Mesendoderm (in vitro differentiated cells): ENCODE results near the gene VENTX.

Experiments
- DNase-seq: peaks from one replicate; pipeline ENCODE4 v3.0.0; 2013
- H2AK5ac ChIP-seq: 2 replicates; pipeline ENCODE4 v1.6.1; 2013; ENCODE audit warnings: low read length, inconsistent platforms
- H2BK120ac ChIP-seq: 2 replicates; pipeline ENCODE4 v1.6.1; 2013; ENCODE audit warnings: low read depth, mild to moderate bottlenecking, low read length, moderate library complexity, mixed read lengths
- H2BK15ac ChIP-seq: replicated peaks from 2 replicates; pipeline ENCODE4 v1.6.1; 2013; ENCODE audit warnings: low read depth, mild to moderate bottlenecking, moderate library complexity
- H2BK5ac ChIP-seq: 2 replicates; pipeline ENCODE4 v1.6.1; 2013; ENCODE audit warnings: low read length, inconsistent platforms
- H3K18ac ChIP-seq: 2 replicates; pipeline ENCODE4 v1.6.1; 2013; ENCODE audit warnings: mild to moderate bottlenecking, low read length, mixed read lengths
- H3K23ac ChIP-seq: one replicate; pipeline ENCODE4 v1.6.1; 2013; ENCODE audit warnings: low read length
- H3K27ac ChIP-seq: 2 replicates; pipeline ENCODE4 v1.5.1; 2013; ENCODE audit warnings: low read depth, mild to moderate bottlenecking, inconsistent platforms, low read length, moderate library complexity
- H3K27me3 ChIP-seq: 2 replicates; pipeline ENCODE4 v1.6.1; 2013; ENCODE audit warnings: low read length, control low read depth, mild to moderate bottlenecking, inconsistent platforms; ENCODE audit not compliant: insufficient read depth, poor library complexity
- H3K36me3 ChIP-seq: 2 replicates; pipeline ENCODE4 v1.6.1; 2013; ENCODE audit warnings: low read length, inconsistent platforms; ENCODE audit not compliant: control insufficient read depth, insufficient read depth
- H3K4ac ChIP-seq: one replicate; pipeline ENCODE4 v1.6.1; 2013; ENCODE audit warnings: low read depth, mild to moderate bottlenecking, low read length, moderate library complexity
- H3K4me1 ChIP-seq: 2 replicates; pipeline ENCODE4 v1.6.1; 2013; ENCODE audit warnings: low read depth, low read length, inconsistent platforms; ENCODE audit not compliant: control insufficient read depth
- H3K4me2 ChIP-seq: 2 replicates; pipeline ENCODE4 v1.6.1; 2013; ENCODE audit warnings: low read length
- H3K4me3 ChIP-seq: 2 replicates; pipeline ENCODE4 v1.5.1; 2013; ENCODE audit warnings: mild to moderate bottlenecking, low read length
- H3K56ac ChIP-seq: one replicate; pipeline ENCODE4 v1.6.1; 2013; ENCODE audit warnings: low read length
- H3K79me1 ChIP-seq: 2 replicates; pipeline ENCODE4 v1.6.1; 2013; ENCODE audit warnings: low read length, inconsistent platforms
- H3K79me2 ChIP-seq: 2 replicates; pipeline ENCODE4 v1.6.1; 2013; ENCODE audit warnings: mild to moderate bottlenecking, low read length; ENCODE audit not compliant: control insufficient read depth, insufficient read depth
- H3K9ac ChIP-seq: 2 replicates; pipeline ENCODE4 v1.6.1; 2013; ENCODE audit warnings: low read length, inconsistent platforms
- H4K5ac ChIP-seq: one replicate; pipeline ENCODE4 v1.6.1; 2013; ENCODE audit warnings: low read length
- H4K8ac ChIP-seq: one replicate; pipeline ENCODE4 v1.6.1; 2013; ENCODE audit warnings: low read depth, mild to moderate bottlenecking, control low read depth, low read length, moderate library complexity
- WGBS: extraction: QIAGEN DNeasy Blood & Tissue Kit; methylation state at CpG from one replicate; pipeline ENCODE4 v1.1.7; 2013; ENCODE audit warnings: low lambda C conversion rate, missing lambda C conversion rate; ENCODE audit not compliant: insufficient coverage; ENCODE audit errors: extremely low coverage; 5-methylcytosine and 5-hydroxymethylcytosine counted together

Gene VENTX

DNA sequence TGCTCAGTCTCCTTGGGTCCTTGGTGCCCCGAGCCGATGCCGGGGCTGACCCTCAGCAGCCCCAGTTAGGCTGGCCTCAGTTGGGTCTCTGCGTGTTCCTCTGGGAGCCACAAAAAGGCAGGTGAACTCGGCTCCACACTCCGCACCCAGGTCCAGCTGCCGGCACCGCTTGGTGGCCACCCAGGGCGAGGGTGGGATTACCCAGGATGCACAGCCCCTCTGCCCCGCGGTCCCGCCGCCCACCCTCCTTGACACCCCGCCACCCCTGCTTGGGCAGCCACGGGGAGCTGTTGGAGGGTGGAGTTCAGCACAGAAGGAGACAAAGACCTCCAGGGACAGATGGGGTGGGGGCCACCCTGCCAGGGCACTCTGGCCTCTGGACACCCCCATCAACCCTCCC, 17.7 kb downstream of the VENTX start:
- H3K4me2 ChIP-seq, result no peak overlapping the region
- DNase-seq, result no peak
- no peak overlapping the region for H3K9ac ChIP-seq
- H2AK5ac ChIP-seq, result no peak overlapping the region
- H3K23ac ChIP-seq, result no peak overlapping the region
- H3K4me3 ChIP-seq, result no peak overlapping the region
- no peaks in the 10 kb centered on the region for H3K79me2 ChIP-seq
- H2BK15ac ChIP-seq, result no peak overlapping the region
- no peak overlapping the region for H3K4ac ChIP-seq
- H3K4me1 ChIP-seq, result no peaks in the 10 kb centered on the region
- H2BK120ac ChIP-seq, result no peak overlapping the region
- H4K5ac ChIP-seq, result no peak overlapping the region
- H3K36me3 ChIP-seq, result no peaks in the 10 kb centered on the region
- H2BK5ac ChIP-seq, result no peak overlapping the region
- no peak overlapping the region for H3K27ac ChIP-seq
- no peaks in the 10 kb centered on the region for H3K79me1 ChIP-seq
- H3K18ac ChIP-seq, result no peak overlapping the region
- WGBS, result no CpG with 5 or more reads among the region's 15 CpGs
- H3K56ac ChIP-seq, result no peak overlapping the region
- H3K27me3 ChIP-seq, result no peaks in the 10 kb centered on the region
- H4K8ac ChIP-seq, result no peak overlapping the region

DNA sequence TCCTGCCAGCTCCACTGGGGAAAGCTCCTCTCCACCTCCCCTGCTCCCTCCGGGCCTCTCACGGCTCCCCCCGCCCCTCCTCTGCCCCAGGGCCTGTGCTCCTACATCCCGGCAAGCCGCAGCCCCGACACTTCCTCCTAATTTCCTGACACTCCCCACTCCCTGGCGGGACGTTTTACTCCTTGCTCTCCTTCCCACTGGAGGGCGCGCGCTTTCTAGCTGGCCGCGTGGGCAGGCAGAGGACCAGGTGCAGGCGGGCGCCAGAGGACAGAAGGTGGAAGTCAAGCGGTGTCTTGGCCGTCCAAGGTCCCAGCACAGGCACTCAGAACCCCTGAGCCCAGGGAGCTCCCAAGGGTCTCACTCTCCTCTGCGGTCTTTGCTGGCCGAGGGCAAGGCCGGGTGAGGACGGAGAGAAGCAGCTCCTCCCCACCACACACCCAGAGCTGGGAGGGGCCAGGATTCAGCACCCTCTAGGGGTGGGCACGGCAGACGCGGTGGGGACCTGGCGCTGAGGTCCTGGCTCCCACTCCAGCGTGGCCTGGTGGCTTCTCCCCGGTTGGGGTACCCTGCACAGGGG, 19.9 kb downstream of the VENTX start:
- Histone ChIP-seq H2BK15ac (no peak overlapping the region), H3K18ac (no peak overlapping the region), H3K4me1 (no peaks in the 10 kb centered on the region), H3K27ac (no peak overlapping the region), H2AK5ac (no peak overlapping the region), H3K27me3 (no peaks in the 10 kb centered on the region), H4K8ac (no peak overlapping the region), H3K4me3 (peak overlapping the region; percentile 7), H3K79me2 (no peaks in the 10 kb centered on the region), H3K9ac (peak overlapping the region; percentile 57), H3K4ac (no peak overlapping the region), H2BK120ac (no peak overlapping the region), H3K79me1 (no peaks in the 10 kb centered on the region), H3K23ac (no peak overlapping the region), H3K36me3 (no peaks in the 10 kb centered on the region), H3K56ac (peak overlapping the region; percentile 84), H4K5ac (no peak overlapping the region), H2BK5ac (no peak overlapping the region), H3K4me2 (peak overlapping the region; percentile 85)
- WGBS, result no CpG with 5 or more reads among the region's 27 CpGs
- peak; percentile 73 for DNase-seq

DNA sequence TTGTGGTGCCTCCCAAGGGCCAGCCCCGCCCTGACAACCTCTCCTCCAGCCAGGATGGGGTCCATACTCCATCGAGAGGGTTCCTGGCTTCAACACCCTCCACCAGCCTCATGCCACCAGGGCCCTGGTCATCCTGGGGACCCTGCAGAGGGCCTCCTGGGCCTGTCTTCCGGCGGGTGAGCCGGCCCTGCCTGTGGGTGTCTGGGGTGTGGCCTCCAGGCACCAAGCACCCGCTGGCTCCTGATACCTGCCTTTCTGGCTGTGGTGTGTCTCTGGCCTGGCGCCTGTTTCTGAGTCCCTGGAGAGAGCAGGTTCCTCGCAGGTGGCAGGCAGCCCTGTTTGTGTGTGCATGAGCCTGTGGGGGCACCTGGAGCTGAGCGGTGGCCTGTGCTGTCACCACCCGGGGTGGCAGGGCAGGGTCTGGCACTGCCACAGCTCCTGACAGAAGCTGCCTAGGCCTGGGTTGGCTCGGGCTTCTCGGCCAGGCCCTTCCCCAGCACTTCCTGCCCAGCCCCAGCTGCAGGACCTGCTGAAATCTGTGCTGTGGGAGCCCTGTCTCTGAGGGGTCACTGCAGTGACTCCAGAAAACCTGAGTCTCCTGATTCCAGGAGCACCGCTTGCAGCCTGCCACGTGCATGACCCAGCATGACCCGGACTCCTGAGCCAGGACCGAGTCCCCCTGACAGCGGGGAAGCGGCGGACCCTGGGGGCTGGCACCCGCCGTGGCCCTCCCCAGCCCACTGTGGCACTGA, 20.6 kb downstream of the VENTX start:
- no peak overlapping the region for H4K5ac ChIP-seq
- H3K79me2 ChIP-seq, result no peaks in the 10 kb centered on the region
- no peak overlapping the region for H3K27ac ChIP-seq
- H3K36me3 ChIP-seq, result no peaks in the 10 kb centered on the region
- H3K4ac ChIP-seq, result no peak overlapping the region
- no peak overlapping the region for H4K8ac ChIP-seq
- peak overlapping the region; percentile 84 for H3K56ac ChIP-seq
- no peak overlapping the region for H3K18ac ChIP-seq
- no CpG with 5 or more reads among the region's 21 CpGs for whole genome bisulfite sequencing
- H2BK15ac ChIP-seq, result no peak overlapping the region
- no peaks in the 10 kb centered on the region for H3K4me1 ChIP-seq
- H3K23ac ChIP-seq, result no peak overlapping the region
- H2AK5ac ChIP-seq, result no peak overlapping the region
- H3K79me1 ChIP-seq, result no peaks in the 10 kb centered on the region
- H2BK120ac ChIP-seq, result no peak overlapping the region
- H3K27me3 ChIP-seq, result no peaks in the 10 kb centered on the region
- no peak for DNase-seq
- peak overlapping the region; percentile 57 for H3K9ac ChIP-seq
- no peak overlapping the region for H3K4me2 ChIP-seq
- H2BK5ac ChIP-seq, result no peak overlapping the region
- no peak overlapping the region for H3K4me3 ChIP-seq

DNA sequence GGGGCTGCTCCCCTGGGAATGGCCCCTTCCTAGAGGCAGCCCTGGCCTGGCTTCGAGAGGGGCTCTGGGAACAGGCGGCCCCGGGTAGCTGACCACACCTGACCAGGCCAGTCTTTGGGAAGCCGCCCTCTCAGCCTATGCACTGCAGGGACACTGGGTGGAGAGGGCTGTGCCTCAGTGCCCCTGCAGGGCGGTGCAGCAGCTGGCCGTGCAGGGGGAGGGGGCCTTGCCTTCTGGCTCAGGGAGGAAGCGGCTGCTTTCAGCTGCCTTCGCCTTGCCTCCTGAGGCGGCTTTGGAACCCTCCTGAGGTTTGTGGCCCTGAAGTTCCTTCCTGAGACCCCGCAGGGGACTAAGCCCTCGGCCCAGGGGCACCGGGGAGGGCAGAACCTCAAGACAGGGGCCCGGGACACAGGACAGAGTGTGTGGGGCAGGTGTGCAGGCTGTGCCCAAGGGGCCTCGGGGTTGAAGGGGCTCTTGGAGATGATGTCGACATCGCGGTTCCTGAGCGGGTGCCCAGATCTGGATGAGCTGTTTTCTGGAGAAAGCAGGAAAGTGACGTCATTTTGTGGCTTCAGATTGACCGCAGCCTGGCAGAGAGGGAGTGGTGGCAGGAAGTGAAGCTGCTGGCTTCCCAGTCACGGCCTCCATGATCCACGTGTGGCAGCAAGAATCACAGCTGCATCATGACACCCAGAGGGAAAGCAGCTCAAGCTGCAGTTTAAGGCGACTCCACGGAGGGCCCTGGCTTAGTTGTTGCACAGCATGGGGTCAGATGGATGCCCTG, 21.4 kb downstream of the VENTX start:
- no peak overlapping the region for H2BK15ac ChIP-seq
- H4K5ac ChIP-seq, result no peak overlapping the region
- no CpG with 5 or more reads among the region's 24 CpGs for WGBS

DNA sequence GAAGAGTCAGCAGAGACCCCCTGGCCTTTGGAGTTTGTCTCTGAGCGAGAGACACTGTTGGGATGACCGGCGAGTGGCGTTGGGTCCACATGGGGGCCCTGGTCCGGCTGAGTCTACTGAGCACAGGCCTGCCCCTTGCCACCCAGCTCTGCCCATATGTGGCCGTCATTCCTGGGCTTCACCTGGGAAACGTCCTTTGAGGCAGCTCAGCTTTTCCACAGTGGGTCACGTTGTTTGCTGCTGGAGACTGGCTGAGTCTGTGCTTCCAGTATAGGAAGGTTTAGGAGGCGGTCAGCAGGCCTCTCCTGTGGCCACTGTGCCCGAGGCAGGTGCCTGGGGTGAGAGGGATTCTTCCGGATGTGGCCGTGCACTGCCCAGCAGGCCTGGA, 21.9 kb downstream of the VENTX start:
- Histone ChIP-seq H3K56ac (no peak overlapping the region), H3K4me1 (no peaks in the 10 kb centered on the region), H3K79me2 (no peaks in the 10 kb centered on the region), H3K79me1 (no peaks in the 10 kb centered on the region), H3K27ac (no peak overlapping the region), H4K8ac (no peak overlapping the region), H2BK5ac (no peak overlapping the region), H4K5ac (no peak overlapping the region), H3K9ac (no peak overlapping the region), H2BK120ac (no peak overlapping the region), H2AK5ac (no peak overlapping the region), H3K4ac (no peak overlapping the region), H3K4me2 (no peak overlapping the region), H3K4me3 (no peak overlapping the region), H3K36me3 (no peaks in the 10 kb centered on the region), H2BK15ac (no peak overlapping the region), H3K18ac (no peak overlapping the region), H3K23ac (no peak overlapping the region), H3K27me3 (no peaks in the 10 kb centered on the region)
- WGBS, result no CpG with 5 or more reads among the region's 12 CpGs
- DNase-seq, result no peak

More for the DNA sequence above, 21.4 kb downstream of the VENTX start:
- no peak overlapping the region for H3K23ac ChIP-seq
- H3K56ac ChIP-seq, result no peak overlapping the region
- H3K4me1 ChIP-seq, result no peaks in the 10 kb centered on the region
- H4K8ac ChIP-seq, result no peak overlapping the region
- H3K4me3 ChIP-seq, result no peak overlapping the region
- H2BK5ac ChIP-seq, result no peak overlapping the region
- H3K27ac ChIP-seq, result no peak overlapping the region
- H3K79me2 ChIP-seq, result no peaks in the 10 kb centered on the region
- H3K79me1 ChIP-seq, result no peaks in the 10 kb centered on the region
- DNase-seq, result no peak
- H3K4me2 ChIP-seq, result no peak overlapping the region
- H3K9ac ChIP-seq, result no peak overlapping the region
- H3K27me3 ChIP-seq, result no peaks in the 10 kb centered on the region
- H3K36me3 ChIP-seq, result no peaks in the 10 kb centered on the region
- no peak overlapping the region for H3K18ac ChIP-seq
- H2AK5ac ChIP-seq, result no peak overlapping the region
- H3K4ac ChIP-seq, result no peak overlapping the region
- no peak overlapping the region for H2BK120ac ChIP-seq
